ENCODE data around the gene NTHL1.

The NTHL1 gene

DNA sequence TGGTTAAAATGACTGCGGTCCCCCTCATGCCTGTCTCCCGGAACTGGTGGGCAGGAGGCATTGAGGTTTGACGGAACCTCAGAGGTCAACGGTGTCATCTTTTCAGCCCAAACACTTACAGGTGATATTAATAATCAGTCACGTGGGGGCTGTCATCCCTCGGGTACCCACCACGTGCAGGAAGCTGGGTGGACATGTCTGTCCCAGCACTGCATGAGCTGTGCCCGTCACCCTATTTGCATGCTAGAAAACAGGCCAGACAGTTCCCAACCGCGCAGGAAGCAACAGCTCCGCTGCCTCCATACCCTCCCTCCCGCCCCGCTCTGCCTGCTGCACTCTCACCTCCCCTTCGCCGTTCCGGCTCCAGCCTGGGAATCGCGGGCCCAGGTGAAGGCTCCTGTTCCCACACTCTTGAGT is 56.5 kb downstream of the NTHL1 start:
- no peak for DNase-seq

DNA sequence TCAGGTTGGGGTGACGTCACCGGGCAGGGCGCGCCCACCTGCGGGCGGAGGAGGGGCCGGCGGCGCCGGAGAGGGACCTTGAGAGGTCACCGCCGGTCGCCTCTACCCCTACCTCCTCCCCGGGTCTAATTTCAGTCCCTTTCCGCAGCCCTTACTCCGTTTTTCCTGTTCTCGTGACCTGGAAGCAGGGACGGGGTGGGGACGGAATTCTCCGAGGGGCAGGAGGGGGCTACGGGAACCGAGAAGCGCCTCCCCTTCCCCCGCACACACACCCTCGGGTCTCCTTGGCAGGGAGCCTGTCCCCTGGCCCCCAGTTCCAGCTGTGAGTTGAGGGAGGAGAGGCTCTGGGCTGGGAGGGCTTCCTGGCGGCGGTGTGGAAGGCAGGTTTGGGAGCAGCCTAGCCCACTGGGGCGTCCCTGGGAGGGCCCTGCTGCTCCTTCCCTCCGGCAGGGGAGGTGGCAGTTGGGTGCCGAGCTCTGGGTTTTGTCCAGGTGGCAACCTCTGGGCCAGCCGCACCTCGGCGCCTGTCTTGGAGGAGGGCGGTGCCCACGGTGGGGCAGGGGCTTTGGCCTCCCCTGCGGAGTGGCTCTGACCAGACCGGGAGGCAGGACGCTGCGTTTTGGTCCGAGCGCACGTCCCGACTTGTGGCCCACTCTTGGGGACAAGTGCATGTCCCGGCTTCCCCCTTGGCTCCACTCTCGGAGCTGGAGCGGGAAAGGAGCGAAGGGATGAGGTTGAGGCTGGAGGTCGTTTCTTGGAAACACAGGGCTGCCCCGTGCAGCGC is 57.1 kb downstream of the NTHL1 start:
- DNase-seq: no peak

- DNase-seq: no peak
Observed at GRCh38 chr16:1990101-1990350, 57.6 kb downstream of the NTHL1 start.

All from inflammatory macrophage (primary cell).